SU-DHL-6 (cell line): Measurements from ENCODE around the gene SMIM8.

ENCODE experiments used
- CTCF ChIP-seq: fragments of 200-600 bp; sonication (generic); IDR thresholded peaks from one replicate; pipeline ENCODE4 v1.5.1; 2017; ENCODE audit warnings: antibody characterized with exemption, mild to moderate bottlenecking, low read length, moderate library complexity; ENCODE audit not compliant: insufficient read depth, poor library complexity, severe bottlenecking
- EZH2phosphoT487 ChIP-seq: fragments of 200-600 bp; sonication (generic), shearing (Covaris generic); conservative IDR thresholded peaks from 2 replicates; pipeline ENCODE4 v1.6.1; 2018; ENCODE audit warnings: mild to moderate bottlenecking, antibody characterized with exemption, low read length, moderate library complexity, mixed read lengths

GRCh38 chr6:87391334-87391733 lies 68.9 kb downstream of the SMIM8 start:
- TF ChIP-seq CTCF (peak; percentile 29), EZH2phosphoT487 (no peak)
